ENCODE measurements around the gene GABPB2.

DNA sequence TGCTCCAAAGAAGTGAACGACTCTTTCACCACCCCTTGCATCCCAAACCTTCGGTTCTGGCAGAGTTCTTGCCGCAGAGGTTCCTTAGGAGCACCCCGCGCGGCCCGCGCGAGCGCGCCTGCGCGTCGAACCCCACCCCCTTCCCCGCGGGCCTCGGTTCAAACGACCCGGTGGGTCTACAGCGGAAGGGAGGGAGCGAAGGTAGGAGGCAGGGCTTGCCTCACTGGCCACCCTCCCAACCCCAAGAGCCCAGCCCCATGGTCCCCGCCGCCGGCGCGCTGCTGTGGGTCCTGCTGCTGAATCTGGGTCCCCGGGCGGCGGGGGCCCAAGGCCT, 23.0 kb upstream of the GABPB2 start, which contains the start of gene C1orf56:
- TF ChIP-seq, protein P1, sequence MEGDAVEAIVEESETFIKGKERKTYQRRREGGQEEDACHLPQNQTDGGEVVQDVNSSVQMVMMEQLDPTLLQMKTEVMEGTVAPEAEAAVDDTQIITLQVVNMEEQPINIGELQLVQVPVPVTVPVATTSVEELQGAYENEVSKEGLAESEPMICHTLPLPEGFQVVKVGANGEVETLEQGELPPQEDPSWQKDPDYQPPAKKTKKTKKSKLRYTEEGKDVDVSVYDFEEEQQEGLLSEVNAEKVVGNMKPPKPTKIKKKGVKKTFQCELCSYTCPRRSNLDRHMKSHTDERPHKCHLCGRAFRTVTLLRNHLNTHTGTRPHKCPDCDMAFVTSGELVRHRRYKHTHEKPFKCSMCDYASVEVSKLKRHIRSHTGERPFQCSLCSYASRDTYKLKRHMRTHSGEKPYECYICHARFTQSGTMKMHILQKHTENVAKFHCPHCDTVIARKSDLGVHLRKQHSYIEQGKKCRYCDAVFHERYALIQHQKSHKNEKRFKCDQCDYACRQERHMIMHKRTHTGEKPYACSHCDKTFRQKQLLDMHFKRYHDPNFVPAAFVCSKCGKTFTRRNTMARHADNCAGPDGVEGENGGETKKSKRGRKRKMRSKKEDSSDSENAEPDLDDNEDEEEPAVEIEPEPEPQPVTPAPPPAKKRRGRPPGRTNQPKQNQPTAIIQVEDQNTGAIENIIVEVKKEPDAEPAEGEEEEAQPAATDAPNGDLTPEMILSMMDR (IDR thresholded peaks at IDR 0.05): no peak
- TF ChIP-seq POLR2AphosphoS5 (IDR thresholded peaks at IDR 0.05; ENCODE audit: insufficient read depth in 1 of 2, low read depth in 1 of 2): peak; percentile 28 to 87

All from vagina (tissue), 2 donors.